ENCODE measurements around the gene ADAM12.

The ADAM12 gene

GRCh38 chr10:126001576-126001975, 386.7 kb downstream of the ADAM12 start:
- Histone ChIP-seq H3K27ac (ENCODE audit: low read depth, low read length) (no peak overlapping the region), H3K4me3 (ENCODE audit: low read length) (no peak overlapping the region)

GRCh38 chr10:125999694-126000093, 388.6 kb downstream of the ADAM12 start:
- H3K9me3 ChIP-seq (ENCODE audit: control insufficient read depth, insufficient read depth, low read length): no peaks in the 10 kb centered on the region
- no peaks in the 10 kb centered on the region for H3K79me2 ChIP-seq (ENCODE audit: control insufficient read depth, low read length)
- H3F3A ChIP-seq (ENCODE audit: control insufficient read depth, insufficient read depth): no peaks in the 10 kb centered on the region
- no peak overlapping the region for H3K4me3 ChIP-seq (ENCODE audit: low read length)
- no peaks in the 10 kb centered on the region for H3K9me2 ChIP-seq (replicated peaks; ENCODE audit: control insufficient read depth, low read length)
- no peaks in the 10 kb centered on the region for H3K4me1 ChIP-seq (ENCODE audit: control insufficient read depth, low read length)
- no peaks in the 10 kb centered on the region for H4K20me1 ChIP-seq (ENCODE audit: control insufficient read depth, insufficient read depth, low read depth, low read length)
- H3K4me2 ChIP-seq (ENCODE audit: low read length): no peak overlapping the region
- no peaks in the 10 kb centered on the region for H3K27me3 ChIP-seq (ENCODE audit: control insufficient read depth, low read length)
- TF ChIP-seq CTCF (IDR thresholded peaks at IDR 0.05; ENCODE audit: low read depth, low read length, poor library complexity, severe bottlenecking) (no peak), EZH2phosphoT487 (IDR thresholded peaks at IDR 0.05; ENCODE audit: borderline replicate concordance, low read length) (no peak)
- no peak overlapping the region for H3K27ac ChIP-seq (ENCODE audit: low read depth, low read length)
- H3K36me3 ChIP-seq (ENCODE audit: control insufficient read depth, low read length): no peaks in the 10 kb centered on the region

More at GRCh38 chr10:126001576-126001975, 386.7 kb downstream of the ADAM12 start:
- Histone ChIP-seq H3K9me2 (replicated peaks; ENCODE audit: control insufficient read depth, low read length) (no peaks in the 10 kb centered on the region), H3K79me2 (ENCODE audit: control insufficient read depth, low read length) (no peaks in the 10 kb centered on the region), H3K4me1 (ENCODE audit: control insufficient read depth, low read length) (no peaks in the 10 kb centered on the region), H3K36me3 (ENCODE audit: control insufficient read depth, low read length) (no peaks in the 10 kb centered on the region), H3K9me3 (ENCODE audit: control insufficient read depth, insufficient read depth, low read length) (no peaks in the 10 kb centered on the region), H3K4me2 (ENCODE audit: low read length) (no peak overlapping the region), H3F3A (ENCODE audit: control insufficient read depth, insufficient read depth) (no peaks in the 10 kb centered on the region), H3K27me3 (ENCODE audit: control insufficient read depth, low read length) (no peaks in the 10 kb centered on the region), H4K20me1 (ENCODE audit: control insufficient read depth, insufficient read depth, low read depth, low read length) (no peaks in the 10 kb centered on the region)
- TF ChIP-seq CTCF (IDR thresholded peaks at IDR 0.05; ENCODE audit: low read depth, low read length, poor library complexity, severe bottlenecking): no peak
- no peak for TF ChIP-seq EZH2phosphoT487 (IDR thresholded peaks at IDR 0.05; ENCODE audit: borderline replicate concordance, low read length)

GRCh38 chr10:125997586-125997985, 390.7 kb downstream of the ADAM12 start:
- TF ChIP-seq CTCF (IDR thresholded peaks at IDR 0.05; ENCODE audit: low read depth, low read length, poor library complexity, severe bottlenecking): no peak
- no peak for TF ChIP-seq EZH2phosphoT487 (IDR thresholded peaks at IDR 0.05; ENCODE audit: borderline replicate concordance, low read length)
- Histone ChIP-seq H3K4me2 (ENCODE audit: low read length) (no peak overlapping the region), H3K79me2 (ENCODE audit: control insufficient read depth, low read length) (no peaks in the 10 kb centered on the region), H3F3A (ENCODE audit: control insufficient read depth, insufficient read depth) (no peaks in the 10 kb centered on the region), H4K20me1 (ENCODE audit: control insufficient read depth, insufficient read depth, low read depth, low read length) (no peaks in the 10 kb centered on the region), H3K4me1 (ENCODE audit: control insufficient read depth, low read length) (no peaks in the 10 kb centered on the region), H3K9me3 (ENCODE audit: control insufficient read depth, insufficient read depth, low read length) (no peaks in the 10 kb centered on the region), H3K4me3 (ENCODE audit: low read length) (no peak overlapping the region), H3K9me2 (replicated peaks; ENCODE audit: control insufficient read depth, low read length) (no peaks in the 10 kb centered on the region), H3K27me3 (ENCODE audit: control insufficient read depth, low read length) (no peaks in the 10 kb centered on the region), H3K36me3 (ENCODE audit: control insufficient read depth, low read length) (no peaks in the 10 kb centered on the region), H3K27ac (ENCODE audit: low read depth, low read length) (no peak overlapping the region)

All from DOHH2 (cell line).